Fibroblast of mammary gland (primary cell): Measurements from ENCODE around the gene NMNAT2.
A peak's percentile ranks its signal among the peaks of the same experiment; 100 is the strongest.

ENCODE experiments used
- DNase-seq: peaks from one replicate; pipeline ENCODE4 v3.0.0-alpha.2; 2010; ENCODE audit warnings: low read depth
- H3K4me3 ChIP-seq: 2 replicates; pipeline ENCODE4 v1.5.1; 2011; ENCODE audit warnings: low read depth, mild to moderate bottlenecking, low read length, moderate library complexity; ENCODE audit not compliant: control insufficient read depth
- CTCF ChIP-seq: conservative IDR thresholded peaks from 2 replicates; pipeline ENCODE4 v1.5.1; 2011; ENCODE audit warnings: low read depth, low read length, inconsistent platforms; ENCODE audit not compliant: control insufficient read depth, insufficient read depth

NMNAT2 gene

DNA sequence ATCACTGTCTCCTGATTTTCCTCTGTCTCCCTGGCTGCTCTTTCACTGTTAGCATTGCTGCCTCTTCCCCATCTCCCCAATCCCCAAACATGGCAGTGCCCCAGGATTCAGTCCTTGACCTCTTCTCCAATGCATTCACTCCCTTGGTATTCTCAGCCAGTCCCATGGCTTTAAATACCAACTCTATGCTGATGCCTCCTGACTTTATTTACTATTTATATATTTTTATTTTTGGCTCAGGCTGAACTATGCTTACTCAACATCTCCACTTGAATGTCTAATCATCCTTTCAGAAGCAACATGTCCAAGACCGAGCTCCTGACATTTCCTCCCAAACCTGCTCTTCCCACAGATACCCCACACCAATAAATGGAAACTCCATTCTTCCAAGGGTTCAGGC, 26.3 kb downstream of the NMNAT2 start:
- no peak overlapping the region for H3K4me3 ChIP-seq
- DNase-seq, result no peak
- no peak for TF ChIP-seq CTCF

- no peak for DNase-seq
- TF ChIP-seq CTCF, result no peak
- H3K4me3 ChIP-seq, result no peak overlapping the region
These were observed 27.6 kb downstream of the NMNAT2 start for GRCh38 chr1:183390561-183390960.

- H3K4me3 ChIP-seq, result no peak overlapping the region
- DNase-seq, result no peak
- TF ChIP-seq CTCF, result no peak
These were observed 29.4 kb downstream of the NMNAT2 start for GRCh38 chr1:183388735-183389134.

DNA sequence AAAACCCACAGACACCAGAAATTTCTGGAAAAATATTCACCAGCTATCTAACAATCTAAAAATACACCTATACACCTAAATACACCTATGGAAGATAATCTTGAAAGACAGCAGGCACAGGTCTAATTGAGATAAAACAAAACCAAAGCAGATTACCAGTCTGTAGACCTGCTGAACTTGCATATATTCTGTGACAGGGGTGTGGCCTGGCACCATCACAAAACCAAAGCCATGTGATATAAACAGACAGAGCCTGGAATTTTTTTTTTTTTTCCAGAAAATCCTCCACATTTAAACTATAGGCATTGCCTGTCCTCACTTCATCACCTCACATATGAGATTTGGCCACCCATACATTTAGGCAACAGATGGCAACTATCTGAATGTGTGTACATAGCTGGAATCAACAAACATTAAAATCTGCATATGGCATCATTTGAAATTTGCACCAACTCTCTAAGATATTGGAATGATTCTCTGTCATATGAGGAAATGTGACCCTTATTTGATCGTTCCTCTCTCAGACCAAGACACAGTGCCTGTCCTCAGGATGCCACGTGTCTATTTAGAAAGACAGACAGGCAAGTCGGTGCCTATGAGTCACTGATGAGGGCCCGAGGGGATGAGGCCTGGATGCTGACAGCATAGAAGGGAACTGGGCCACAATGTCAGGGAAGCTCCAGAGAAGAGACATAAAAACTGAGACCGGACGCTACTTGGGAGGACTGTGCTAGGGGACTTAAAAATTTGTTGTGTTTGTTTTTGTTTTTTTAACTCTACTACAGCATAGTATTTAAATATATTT, 32.6 kb downstream of the NMNAT2 start:
- TF ChIP-seq CTCF, result no peak
- no peak overlapping the region for H3K4me3 ChIP-seq

DNA sequence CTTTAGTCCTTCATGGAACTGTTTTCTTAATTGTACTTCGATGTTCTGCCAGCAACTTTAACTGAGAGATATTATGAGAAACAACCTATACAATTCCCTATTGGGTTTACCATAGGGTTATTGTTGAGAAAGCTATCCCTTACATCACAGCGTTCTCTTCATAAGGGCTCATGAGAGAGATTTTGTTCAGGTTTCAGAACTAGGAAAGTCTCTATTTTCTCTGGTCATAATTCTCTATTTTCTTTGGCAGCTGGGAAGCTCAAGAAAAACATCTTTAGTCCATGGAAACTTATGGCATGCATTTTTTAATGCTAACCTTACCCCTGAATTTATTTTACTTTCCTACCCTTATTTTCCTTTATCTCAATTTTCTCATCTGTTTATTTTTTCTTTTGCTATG, 38.2 kb downstream of the NMNAT2 start:
- H3K4me3 ChIP-seq, result no peak overlapping the region
- no peak for TF ChIP-seq CTCF
- no peak for DNase-seq

More for the DNA sequence above, 32.6 kb downstream of the NMNAT2 start:
- peak; percentile 4 for DNase-seq

DNA sequence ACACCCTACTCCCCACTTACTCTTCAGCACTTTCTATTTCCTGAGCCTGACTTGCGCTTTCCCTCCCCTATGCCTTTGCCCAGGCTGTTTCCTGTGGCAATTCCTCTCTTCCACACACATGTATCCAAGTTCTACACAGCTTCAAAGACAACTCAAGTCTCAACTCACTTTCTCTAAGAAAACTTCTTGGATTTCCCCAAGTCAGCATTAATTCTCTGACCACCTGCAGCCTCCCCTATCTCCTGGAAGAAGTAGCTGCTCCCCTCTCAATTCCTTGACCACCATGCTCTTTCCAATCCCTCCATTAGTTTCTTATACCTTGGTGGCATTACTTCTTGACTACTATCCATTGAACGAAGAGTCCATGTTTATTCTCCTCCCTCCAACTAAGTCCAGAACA, 42.8 kb downstream of the NMNAT2 start:
- H3K4me3 ChIP-seq, result no peak overlapping the region
- no peak for TF ChIP-seq CTCF
- DNase-seq, result no peak
